Measurements from ENCODE around the gene MORC4.
"Not testable (repeated sequence)": the region's sequence is repeated elsewhere in the genome, so short reads cannot be mapped to it uniquely, and the experiment has no call there.

The MORC4 gene

GRCh38 chrX:107000013-107000515 lies at the start of gene MORC4:
MORC4 (minus strand) TSS chrX:107000212; CDS start chrX:106999969, 243 bp downstream.
- DNase-seq (ENCODE audit: low read depth): peak; percentile 82

- no peak for DNase-seq (ENCODE audit: low read depth)
These were observed 47.6 kb upstream of the MORC4 start for GRCh38 chrX:107047622-107048021.

GRCh38 chrX:107029752-107030151 lies 29.7 kb upstream of the MORC4 start:
- no peak for DNase-seq (ENCODE audit: low read depth)

GRCh38 chrX:107025545-107025944 lies 25.5 kb upstream of the MORC4 start:
- DNase-seq (ENCODE audit: low read depth): peak; percentile 34

DNA sequence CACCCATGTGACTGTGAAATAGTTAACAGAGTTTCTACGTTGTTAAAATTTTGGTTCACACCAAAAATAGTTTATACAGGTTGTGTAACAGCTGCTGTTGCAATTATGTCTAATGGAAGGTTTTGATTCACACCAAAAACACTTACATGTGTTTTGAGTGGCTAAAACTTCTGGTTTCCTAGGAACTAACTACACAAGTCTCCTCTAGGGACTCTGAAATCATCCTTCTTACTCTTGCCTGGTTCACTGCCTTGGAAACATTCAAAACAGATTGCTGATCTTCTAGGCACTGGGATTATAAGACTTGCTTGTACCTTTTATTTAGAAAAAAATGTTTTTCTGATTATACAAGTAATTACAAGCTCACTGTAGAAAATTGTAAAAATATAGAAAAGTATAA lies 14.9 kb upstream of the MORC4 start:
- DNase-seq (ENCODE audit: low read depth): no peak

DNA sequence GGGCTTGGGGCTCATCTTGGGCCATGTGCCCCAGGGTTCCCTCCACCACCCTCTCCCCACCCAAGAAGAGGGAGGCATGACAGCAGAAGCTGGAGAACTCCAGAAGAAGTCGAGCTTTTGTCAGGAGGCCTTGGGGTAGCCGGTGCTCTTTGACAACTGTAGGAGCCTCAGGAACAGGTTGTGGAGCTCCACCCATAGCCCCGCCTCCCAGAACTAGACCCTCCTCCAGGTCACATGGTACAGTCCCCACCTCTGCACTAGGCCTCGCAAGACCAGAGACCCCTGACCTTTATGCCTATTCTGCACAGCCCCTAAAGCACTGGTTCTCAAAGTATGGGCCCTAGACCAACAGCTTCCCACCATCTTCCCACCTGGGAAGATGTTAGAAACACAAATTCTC lies 8.0 kb upstream of the MORC4 start:
- no peak for DNase-seq (ENCODE audit: low read depth)

GRCh38 chrX:106999002-106999975 lies 723 bp downstream of the MORC4 start:
- peak; percentile 63 for DNase-seq (ENCODE audit: low read depth)

GRCh38 chrX:106997611-106998010 lies 2.4 kb downstream of the MORC4 start:
- DNase-seq (ENCODE audit: low read depth): no peak

DNA sequence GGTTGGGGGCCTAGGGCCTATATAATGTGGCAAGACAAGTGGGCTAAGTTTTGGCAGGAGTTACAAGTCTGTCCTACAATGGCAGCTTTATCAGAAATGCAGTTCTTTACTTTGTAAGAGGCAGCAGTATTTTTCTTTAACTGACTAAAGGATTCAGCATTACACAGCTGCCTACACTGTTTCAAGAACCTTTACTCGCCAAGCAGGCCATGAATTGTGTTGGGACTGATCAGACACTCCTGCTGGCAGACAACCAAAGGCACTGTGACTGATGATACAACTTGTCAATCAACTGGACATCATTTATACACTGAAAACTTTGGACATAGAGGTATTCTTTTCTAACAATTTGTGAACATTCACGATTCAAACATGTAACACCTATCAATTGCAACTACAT lies 4.3 kb downstream of the MORC4 start:
- DNase-seq (ENCODE audit: low read depth): no peak

GRCh38 chrX:106987488-106987887 lies 12.5 kb downstream of the MORC4 start:
- no peak for DNase-seq (ENCODE audit: low read depth)

- DNase-seq (ENCODE audit: low read depth): no peak
These were observed 18.9 kb downstream of the MORC4 start for GRCh38 chrX:106980952-106981626.

GRCh38 chrX:106976416-106976815 lies 23.6 kb downstream of the MORC4 start:
- no peak for DNase-seq (ENCODE audit: low read depth)

DNA sequence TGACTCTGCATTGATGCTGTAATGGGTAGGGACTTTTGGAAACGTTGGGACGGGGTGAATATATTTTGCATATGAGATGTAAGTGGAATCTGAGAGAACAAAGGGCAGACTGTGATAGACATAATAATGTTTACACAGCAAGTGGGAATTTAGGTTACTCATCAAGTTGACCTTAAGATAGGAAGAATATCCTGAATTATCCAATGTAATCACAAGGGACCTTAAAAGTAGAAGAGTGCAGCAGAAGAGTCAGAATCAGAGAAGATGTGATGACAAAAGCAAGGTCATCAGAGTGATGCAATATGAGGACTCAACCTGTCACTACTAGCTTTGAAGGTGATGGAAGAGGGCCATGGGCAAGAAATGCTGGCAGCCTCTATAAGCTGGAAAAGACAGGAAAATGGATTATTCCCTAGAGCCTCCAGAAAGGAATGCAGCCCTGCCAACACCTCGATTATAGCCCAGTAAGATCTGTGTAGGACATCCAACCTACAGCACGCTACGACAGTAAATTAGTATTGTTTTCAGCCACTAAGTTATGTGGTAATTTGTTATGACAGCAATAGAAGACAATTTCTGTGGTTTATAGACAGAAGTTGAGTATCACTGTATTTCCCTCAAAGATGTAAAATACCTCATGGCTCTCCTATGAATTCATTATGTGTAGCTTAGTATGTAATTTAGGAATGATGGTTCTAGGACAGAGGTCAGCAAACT lies 26.4 kb downstream of the MORC4 start:
- DNase-seq (ENCODE audit: low read depth): no peak

GRCh38 chrX:106972896-106973295 lies 27.1 kb downstream of the MORC4 start:
- DNase-seq (ENCODE audit: low read depth): no peak

GRCh38 chrX:106966547-106966946 lies 33.5 kb downstream of the MORC4 start:
- DNase-seq (ENCODE audit: low read depth): not testable (repeated sequence)

DNA sequence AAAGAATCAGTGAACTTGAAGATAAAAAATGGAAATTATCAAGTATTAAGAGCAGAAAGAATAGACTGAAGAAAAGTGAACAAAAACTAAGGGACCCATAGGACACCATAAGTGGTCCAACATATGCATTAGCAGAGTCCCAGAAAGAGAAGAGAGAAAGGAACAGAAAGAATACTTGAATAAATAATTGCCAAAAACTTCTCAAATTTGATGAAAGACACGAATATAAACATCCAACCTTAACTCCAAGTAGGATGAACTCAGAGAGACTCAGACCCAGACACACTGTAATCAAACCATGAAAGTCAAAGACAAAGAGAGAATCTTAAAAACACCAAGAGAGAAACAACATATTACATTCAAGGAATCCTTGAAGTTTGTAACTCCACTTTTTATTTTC lies 35.7 kb downstream of the MORC4 start:
- DNase-seq (ENCODE audit: low read depth): no peak

DNA sequence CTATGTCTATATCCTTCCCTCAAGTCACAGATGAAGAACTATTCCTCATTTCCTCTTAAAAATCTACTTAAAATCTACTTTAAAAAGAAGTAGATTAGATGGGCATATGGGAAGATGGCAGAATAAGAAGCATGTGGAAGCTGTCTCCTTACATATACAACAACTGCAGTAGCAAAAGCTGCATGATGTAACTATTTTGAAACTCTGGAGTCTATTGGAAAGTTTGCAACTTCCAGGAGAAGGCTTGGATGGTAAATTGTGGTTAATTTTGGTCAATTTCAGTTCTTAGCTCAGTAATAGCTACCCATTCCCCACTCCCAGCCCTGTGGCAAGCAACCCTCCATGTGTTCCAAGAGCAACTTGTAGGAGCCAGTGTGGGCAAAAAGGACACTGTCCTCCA lies 36.9 kb downstream of the MORC4 start:
- no peak for DNase-seq (ENCODE audit: low read depth)

DNA sequence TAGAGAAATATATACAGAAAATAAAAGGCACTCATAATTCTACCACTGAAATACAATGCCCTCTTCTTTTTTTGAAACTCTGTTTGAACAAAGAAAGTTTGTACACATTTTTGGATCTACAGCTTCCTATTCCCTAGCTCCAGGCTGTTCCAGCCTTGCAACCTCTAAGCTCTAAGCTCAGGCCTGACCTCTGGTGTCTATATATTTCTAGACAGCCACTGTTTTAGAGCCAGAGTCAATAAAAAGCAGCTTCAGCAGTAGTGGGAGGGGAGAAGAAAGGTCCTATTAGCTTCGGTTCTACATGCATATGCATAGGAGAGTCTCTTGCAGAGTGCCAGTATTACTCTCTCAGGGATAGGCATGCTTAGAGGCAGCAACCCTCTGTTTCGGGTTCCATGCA lies 40.1 kb downstream of the MORC4 start:
- DNase-seq (ENCODE audit: low read depth): peak; percentile 35

DNA sequence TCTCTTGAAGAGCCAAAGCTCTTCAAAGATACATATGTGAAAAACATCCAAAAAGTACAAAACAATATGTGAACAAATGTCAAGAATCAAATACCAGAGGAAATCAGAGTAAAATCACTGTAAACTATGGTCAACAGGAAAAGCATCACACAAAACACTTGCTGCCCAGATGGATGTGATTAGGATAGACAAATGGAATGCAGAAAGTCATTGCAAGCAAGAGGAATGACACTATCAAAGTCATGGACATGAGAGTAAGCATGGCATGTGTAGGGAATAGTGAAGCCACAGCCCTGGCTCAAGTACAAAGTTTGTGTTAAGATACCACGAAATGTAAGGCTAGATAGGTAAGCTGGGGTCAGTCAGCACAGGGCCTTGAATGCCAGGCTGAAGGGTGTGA lies 42.2 kb downstream of the MORC4 start:
- peak; percentile 44 for DNase-seq (ENCODE audit: low read depth)

- DNase-seq (ENCODE audit: low read depth): peak; percentile 64
These were observed 44.8 kb downstream of the MORC4 start for GRCh38 chrX:106955004-106955772.

- DNase-seq (ENCODE audit: low read depth): no peak
These were observed 46.0 kb downstream of the MORC4 start for GRCh38 chrX:106954041-106954440.

DNA sequence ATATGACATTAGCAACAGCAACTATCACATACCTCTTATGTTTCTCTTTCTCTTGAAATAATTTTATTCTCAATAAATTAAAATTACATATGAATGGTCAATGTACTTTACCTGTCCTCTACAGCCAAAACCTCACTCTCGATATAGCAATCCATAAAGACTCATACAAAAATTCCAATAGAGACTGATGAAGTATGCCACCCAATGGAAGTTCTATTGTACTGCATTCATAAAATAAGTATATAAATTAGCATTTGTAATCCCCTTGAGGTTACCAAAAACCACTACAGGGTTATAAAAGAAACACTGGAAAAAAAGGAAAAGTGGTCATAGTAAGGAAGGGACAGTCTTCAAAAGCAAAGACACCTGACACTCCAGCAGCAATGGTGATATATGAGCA lies 47.0 kb downstream of the MORC4 start:
- DNase-seq (ENCODE audit: low read depth): peak; percentile 20

All from EH (cell line).